ENCODE data around the gene OR52M1. TPM values are rescaled to one million over a fixed set of nuclear protein-coding genes. Genes with fewer than 3 reads are reported as not detected.

The OR52M1 gene
- total RNA-seq: not detected

GRCh38 chr11:4544891-4545290 is at the start of gene OR52M1:
Gene OR52M1, plus strand, starts transcription at chr11:4545191. Its CDS starts 0 bp downstream, at chr11:4545191.
- Histone ChIP-seq H3K36me3 (no peaks in the 10 kb centered on the region), H3K4me3 (no peak within 1 kb of the TSS), H3K9me3 (no peaks in the 10 kb centered on the region), H3K4me1 (no peaks in the 10 kb centered on the region), H3K27ac (no peak within 1 kb of the TSS), H3K27me3 (no peaks in the 10 kb centered on the region)
- DNase-seq (ENCODE audit: extremely low spot score in 2 of 2): no peak
- TF ChIP-seq POLR2A (IDR thresholded peaks at IDR 0.05): no peak
- no peak for TF ChIP-seq CTCF (IDR thresholded peaks at IDR 0.05)
- TF ChIP-seq POLR2AphosphoS5 (IDR thresholded peaks at IDR 0.05; ENCODE audit: insufficient read depth in 1 of 2, low read depth in 1 of 2): no peak
- intact Hi-C loops (cut with DNase I): no loop called here

GRCh38 chr11:4495487-4495886 is 49.5 kb upstream of the OR52M1 start:
- H3K27ac ChIP-seq: no peak overlapping the region
- intact Hi-C loops (cut with DNase I): no loop called here
- no peaks in the 10 kb centered on the region for H3K36me3 ChIP-seq
- no peaks in the 10 kb centered on the region for H3K27me3 ChIP-seq
- H3K4me1 ChIP-seq: peaks cover 4% of the 10 kb centered on the region
- no peak overlapping the region for H3K4me3 ChIP-seq
- no peaks in the 10 kb centered on the region for H3K9me3 ChIP-seq
- no peak for TF ChIP-seq POLR2A (IDR thresholded peaks at IDR 0.05)
- no peak for TF ChIP-seq POLR2AphosphoS5 (IDR thresholded peaks at IDR 0.05; ENCODE audit: insufficient read depth in 1 of 2, low read depth in 1 of 2)
- no peak for TF ChIP-seq CTCF (IDR thresholded peaks at IDR 0.05)
- DNase-seq (ENCODE audit: extremely low spot score in 2 of 2): no peak

- Histone ChIP-seq H3K4me3 (no peak overlapping the region), H3K4me1 (peaks cover 4% of the 10 kb centered on the region), H3K36me3 (no peaks in the 10 kb centered on the region), H3K9me3 (no peaks in the 10 kb centered on the region), H3K27me3 (no peaks in the 10 kb centered on the region), H3K27ac (no peak overlapping the region)
- TF ChIP-seq POLR2AphosphoS5 (IDR thresholded peaks at IDR 0.05; ENCODE audit: insufficient read depth in 1 of 2, low read depth in 1 of 2): no peak
- no peak for TF ChIP-seq POLR2A (IDR thresholded peaks at IDR 0.05)
- TF ChIP-seq CTCF (IDR thresholded peaks at IDR 0.05): no peak
- intact Hi-C loops (cut with DNase I): no loop called here
- no peak for DNase-seq (ENCODE audit: extremely low spot score in 2 of 2)
These were observed 49.0 kb upstream of the OR52M1 start for GRCh38 chr11:4495986-4496385.

GRCh38 chr11:4496557-4497248 is 48.3 kb upstream of the OR52M1 start:
- Histone ChIP-seq H3K4me3 (no peak overlapping the region), H3K27me3 (no peaks in the 10 kb centered on the region), H3K27ac (no peak overlapping the region), H3K36me3 (no peaks in the 10 kb centered on the region), H3K9me3 (no peaks in the 10 kb centered on the region), H3K4me1 (peaks cover 4% of the 10 kb centered on the region)
- TF ChIP-seq POLR2A (IDR thresholded peaks at IDR 0.05) (no peak), POLR2AphosphoS5 (IDR thresholded peaks at IDR 0.05; ENCODE audit: insufficient read depth in 1 of 2, low read depth in 1 of 2) (no peak), CTCF (IDR thresholded peaks at IDR 0.05) (no peak)
- intact Hi-C loops (cut with DNase I): no loop called here
- no peak for DNase-seq (ENCODE audit: extremely low spot score in 2 of 2)

GRCh38 chr11:4508886-4509285 is 36.1 kb upstream of the OR52M1 start:
- no peak overlapping the region for H3K27ac ChIP-seq
- TF ChIP-seq POLR2A (IDR thresholded peaks at IDR 0.05) (no peak), CTCF (IDR thresholded peaks at IDR 0.05) (no peak), POLR2AphosphoS5 (IDR thresholded peaks at IDR 0.05; ENCODE audit: insufficient read depth in 1 of 2, low read depth in 1 of 2) (no peak)
- DNase-seq (ENCODE audit: extremely low spot score in 2 of 2): no peak
- H3K9me3 ChIP-seq: no peaks in the 10 kb centered on the region
- no peaks in the 10 kb centered on the region for H3K4me1 ChIP-seq
- intact Hi-C loops (cut with DNase I): no loop called here
- H3K27me3 ChIP-seq: no peaks in the 10 kb centered on the region
- H3K36me3 ChIP-seq: no peaks in the 10 kb centered on the region
- H3K4me3 ChIP-seq: no peak overlapping the region

All from vagina (tissue), 2 donors.